ENCODE results near the gene SEC16B.

DNA sequence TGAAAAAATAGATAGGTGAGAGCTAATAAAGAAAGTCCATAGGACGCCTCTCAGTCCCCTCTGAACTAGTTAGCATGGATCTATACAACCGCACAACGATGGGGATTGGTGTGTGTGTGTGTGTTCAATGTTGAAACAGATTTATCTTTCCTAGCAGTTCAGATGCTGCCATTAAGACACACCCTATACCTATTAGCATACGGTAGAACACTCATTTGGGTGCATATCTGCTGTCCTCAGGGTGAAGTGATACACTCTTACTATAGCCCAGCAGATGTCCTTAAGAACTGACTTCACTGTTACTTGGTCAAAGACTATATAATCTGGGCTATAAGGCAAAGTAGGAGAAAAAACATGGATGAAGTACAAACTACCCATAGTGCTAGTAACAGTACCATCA, 4.6 kb downstream of the SEC16B start:
- no peak for TF ChIP-seq ZNF155 (tag by site-specific recombination; IDR thresholded peaks at IDR 0.05)
- TF ChIP-seq, protein P1, sequence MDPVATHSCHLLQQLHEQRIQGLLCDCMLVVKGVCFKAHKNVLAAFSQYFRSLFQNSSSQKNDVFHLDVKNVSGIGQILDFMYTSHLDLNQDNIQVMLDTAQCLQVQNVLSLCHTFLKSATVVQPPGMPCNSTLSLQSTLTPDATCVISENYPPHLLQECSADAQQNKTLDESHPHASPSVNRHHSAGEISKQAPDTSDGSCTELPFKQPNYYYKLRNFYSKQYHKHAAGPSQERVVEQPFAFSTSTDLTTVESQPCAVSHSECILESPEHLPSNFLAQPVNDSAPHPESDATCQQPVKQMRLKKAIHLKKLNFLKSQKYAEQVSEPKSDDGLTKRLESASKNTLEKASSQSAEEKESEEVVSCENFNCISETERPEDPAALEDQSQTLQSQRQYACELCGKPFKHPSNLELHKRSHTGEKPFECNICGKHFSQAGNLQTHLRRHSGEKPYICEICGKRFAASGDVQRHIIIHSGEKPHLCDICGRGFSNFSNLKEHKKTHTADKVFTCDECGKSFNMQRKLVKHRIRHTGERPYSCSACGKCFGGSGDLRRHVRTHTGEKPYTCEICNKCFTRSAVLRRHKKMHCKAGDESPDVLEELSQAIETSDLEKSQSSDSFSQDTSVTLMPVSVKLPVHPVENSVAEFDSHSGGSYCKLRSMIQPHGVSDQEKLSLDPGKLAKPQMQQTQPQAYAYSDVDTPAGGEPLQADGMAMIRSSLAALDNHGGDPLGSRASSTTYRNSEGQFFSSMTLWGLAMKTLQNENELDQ (tag by site-specific recombination; IDR thresholded peaks at IDR 0.05; ENCODE audit: low read depth) = no peak
- TF ChIP-seq, protein P2, sequence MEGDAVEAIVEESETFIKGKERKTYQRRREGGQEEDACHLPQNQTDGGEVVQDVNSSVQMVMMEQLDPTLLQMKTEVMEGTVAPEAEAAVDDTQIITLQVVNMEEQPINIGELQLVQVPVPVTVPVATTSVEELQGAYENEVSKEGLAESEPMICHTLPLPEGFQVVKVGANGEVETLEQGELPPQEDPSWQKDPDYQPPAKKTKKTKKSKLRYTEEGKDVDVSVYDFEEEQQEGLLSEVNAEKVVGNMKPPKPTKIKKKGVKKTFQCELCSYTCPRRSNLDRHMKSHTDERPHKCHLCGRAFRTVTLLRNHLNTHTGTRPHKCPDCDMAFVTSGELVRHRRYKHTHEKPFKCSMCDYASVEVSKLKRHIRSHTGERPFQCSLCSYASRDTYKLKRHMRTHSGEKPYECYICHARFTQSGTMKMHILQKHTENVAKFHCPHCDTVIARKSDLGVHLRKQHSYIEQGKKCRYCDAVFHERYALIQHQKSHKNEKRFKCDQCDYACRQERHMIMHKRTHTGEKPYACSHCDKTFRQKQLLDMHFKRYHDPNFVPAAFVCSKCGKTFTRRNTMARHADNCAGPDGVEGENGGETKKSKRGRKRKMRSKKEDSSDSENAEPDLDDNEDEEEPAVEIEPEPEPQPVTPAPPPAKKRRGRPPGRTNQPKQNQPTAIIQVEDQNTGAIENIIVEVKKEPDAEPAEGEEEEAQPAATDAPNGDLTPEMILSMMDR (tag by site-specific recombination; IDR thresholded peaks at IDR 0.05) = no peak
- TF ChIP-seq, protein P3, sequence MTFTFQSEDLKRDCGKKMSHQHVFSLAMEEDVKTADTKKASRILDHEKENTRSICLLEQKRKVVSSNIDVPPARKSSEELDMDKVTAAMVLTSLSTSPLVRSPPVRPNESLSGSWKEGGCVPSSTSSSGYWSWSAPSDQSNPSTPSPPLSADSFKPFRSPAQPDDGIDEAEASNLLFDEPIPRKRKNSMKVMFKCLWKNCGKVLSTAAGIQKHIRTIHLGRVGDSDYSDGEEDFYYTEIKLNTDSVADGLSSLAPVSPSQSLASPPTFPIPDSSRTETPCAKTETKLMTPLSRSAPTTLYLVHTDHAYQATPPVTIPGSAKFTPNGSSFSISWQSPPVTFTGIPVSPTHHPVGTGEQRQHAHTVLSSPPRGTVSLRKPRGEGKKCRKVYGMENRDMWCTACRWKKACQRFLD (tag by site-specific recombination; IDR thresholded peaks at IDR 0.05) = no peak
- TF ChIP-seq ZNF501 (tag by site-specific recombination; IDR thresholded peaks at IDR 0.05) = no peak
- TF ChIP-seq, protein P4, sequence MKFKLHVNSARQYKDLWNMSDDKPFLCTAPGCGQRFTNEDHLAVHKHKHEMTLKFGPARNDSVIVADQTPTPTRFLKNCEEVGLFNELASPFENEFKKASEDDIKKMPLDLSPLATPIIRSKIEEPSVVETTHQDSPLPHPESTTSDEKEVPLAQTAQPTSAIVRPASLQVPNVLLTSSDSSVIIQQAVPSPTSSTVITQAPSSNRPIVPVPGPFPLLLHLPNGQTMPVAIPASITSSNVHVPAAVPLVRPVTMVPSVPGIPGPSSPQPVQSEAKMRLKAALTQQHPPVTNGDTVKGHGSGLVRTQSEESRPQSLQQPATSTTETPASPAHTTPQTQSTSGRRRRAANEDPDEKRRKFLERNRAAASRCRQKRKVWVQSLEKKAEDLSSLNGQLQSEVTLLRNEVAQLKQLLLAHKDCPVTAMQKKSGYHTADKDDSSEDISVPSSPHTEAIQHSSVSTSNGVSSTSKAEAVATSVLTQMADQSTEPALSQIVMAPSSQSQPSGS (tag by site-specific recombination; IDR thresholded peaks at IDR 0.05; ENCODE audit: low read depth) = no peak
- no peak for TF ChIP-seq TRIM28 (IDR thresholded peaks at IDR 0.05; ENCODE audit: borderline replicate concordance, low read length)

Measured in HEK293 (cell line).